ENCODE results near the gene GP5.

Gene GP5

DNA sequence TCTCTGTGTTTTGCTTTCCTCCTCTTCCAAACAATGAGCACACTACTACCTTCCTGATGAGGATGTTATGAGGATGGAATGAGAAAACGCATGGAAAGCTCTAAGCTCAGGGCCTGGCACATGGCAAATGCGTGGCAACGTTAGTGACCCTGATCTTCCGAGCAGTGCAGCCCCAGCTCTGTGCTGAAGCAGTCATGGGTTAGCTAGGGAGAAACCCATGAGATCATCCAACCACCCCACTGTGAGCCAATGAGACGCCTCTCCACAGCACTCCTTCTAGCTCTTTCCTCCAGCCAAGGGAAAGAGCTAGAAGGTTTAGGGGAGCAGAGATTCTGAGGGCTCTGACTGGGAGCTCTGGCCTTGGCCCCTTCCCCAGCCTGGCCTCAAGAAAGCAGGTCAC lies 52.4 kb downstream of the GP5 start:
- no peak for DNase-seq

DNA sequence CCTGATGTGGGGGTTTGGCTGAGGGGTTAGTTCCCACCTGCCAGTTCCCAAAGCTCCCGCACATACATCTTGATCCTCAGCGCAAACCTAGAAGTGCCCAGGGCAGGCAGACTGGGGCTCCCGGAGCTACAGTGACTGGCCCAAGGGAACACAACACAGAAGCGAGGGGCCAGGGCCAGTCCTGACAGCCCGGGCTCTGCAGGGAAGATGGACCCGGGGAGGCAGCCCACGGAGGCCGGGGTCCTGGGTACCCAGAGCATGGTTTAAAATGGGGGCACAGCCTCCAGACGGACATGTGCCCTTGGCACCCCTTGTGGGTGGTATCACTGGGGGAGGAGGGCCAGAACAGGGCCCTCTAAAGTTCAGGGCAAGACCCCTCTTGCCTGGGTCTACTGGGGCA lies 53.0 kb downstream of the GP5 start:
- DNase-seq = no peak

Measured in activated CD4-positive, alpha-beta T cell treated with anti-CD3 and anti-CD28 coated beads, Interleukin-2, amount 50 U/mL, for 4 hours (primary cell).